Testis (tissue), 2 donors: Measurements from ENCODE around the gene GRM8.

Source experiments
- POLR2A ChIP-seq: fragments of 450-650 bp; IDR thresholded peaks from one replicate; pipeline ENCODE4 v1.6.1; 2017; ENCODE audit warnings: antibody characterized with exemption, mild to moderate bottlenecking, moderate library complexity
- TF ChIP-seq, protein P1 (sequence below), 3 experiments: fragments of 450-650 bp in 2 of 3; fragments of 200-600 bp in 1 of 3; sonication (generic) in 1 of 3; IDR thresholded peaks; one replicate each; pipeline ENCODE4 v1.5.1; 2016 to 2019; ENCODE audit warnings: antibody characterized with exemption in 3 of 3, mild to moderate bottlenecking in 2 of 3, moderate library complexity in 1 of 3

DNA sequence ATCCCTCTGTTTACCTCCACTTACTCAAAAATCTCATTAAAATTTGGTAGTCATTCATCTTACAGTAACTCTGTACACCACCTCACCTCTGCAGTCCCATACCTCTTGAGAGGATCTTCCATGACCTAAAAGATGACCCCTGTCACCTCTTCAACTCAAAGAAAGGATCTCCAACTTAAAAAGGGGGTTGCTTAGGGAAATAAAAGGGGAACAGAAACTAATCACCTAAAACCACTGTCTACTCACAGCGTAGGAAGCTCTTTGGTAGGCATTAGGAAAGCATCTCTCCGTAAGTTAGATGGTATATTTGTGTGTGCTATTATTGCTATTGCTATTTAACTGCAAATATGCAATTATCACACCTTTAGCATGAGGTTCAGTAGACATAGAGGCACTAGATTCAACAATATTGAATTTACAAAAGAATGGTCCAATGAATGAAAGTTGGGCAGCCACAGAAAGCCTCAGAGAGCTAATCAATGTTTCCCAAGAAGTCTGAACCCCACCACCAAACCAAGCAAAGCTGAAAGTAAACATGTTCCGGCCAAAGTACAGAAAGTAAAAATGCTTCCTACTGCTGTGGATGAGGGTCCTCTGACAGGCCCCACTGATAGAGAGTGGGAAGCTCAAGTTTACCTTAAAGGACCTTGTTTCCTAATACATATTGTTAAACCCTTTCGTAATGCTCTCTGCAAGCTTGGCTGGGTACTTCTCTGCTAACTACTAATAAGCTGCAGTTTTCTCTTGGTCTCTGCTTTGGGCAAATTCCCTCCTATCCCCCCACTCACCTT lies 105.8 kb downstream of the GRM8 start:
- TF ChIP-seq, protein P1, sequence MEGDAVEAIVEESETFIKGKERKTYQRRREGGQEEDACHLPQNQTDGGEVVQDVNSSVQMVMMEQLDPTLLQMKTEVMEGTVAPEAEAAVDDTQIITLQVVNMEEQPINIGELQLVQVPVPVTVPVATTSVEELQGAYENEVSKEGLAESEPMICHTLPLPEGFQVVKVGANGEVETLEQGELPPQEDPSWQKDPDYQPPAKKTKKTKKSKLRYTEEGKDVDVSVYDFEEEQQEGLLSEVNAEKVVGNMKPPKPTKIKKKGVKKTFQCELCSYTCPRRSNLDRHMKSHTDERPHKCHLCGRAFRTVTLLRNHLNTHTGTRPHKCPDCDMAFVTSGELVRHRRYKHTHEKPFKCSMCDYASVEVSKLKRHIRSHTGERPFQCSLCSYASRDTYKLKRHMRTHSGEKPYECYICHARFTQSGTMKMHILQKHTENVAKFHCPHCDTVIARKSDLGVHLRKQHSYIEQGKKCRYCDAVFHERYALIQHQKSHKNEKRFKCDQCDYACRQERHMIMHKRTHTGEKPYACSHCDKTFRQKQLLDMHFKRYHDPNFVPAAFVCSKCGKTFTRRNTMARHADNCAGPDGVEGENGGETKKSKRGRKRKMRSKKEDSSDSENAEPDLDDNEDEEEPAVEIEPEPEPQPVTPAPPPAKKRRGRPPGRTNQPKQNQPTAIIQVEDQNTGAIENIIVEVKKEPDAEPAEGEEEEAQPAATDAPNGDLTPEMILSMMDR (IDR thresholded peaks at IDR 0.05): no peak
- no peak for TF ChIP-seq POLR2A
